VCaP (cell line): ENCODE measurements around the gene XRCC1.

ENCODE experiments used
- H3K27ac ChIP-seq: fragments of 450-650 bp; 2 replicates; pipeline ENCODE4 v1.5.1; 2017
- TF ChIP-seq, protein P1 (sequence below): fragments of 450-650 bp; conservative IDR thresholded peaks from 2 replicates; pipeline ENCODE4 v1.5.1; 2017; ENCODE audit warnings: mild to moderate bottlenecking, moderate library complexity

The XRCC1 gene

GRCh38 chr19:43597876-43598275, 22.5 kb upstream of the XRCC1 start:
- TF ChIP-seq, protein P1, sequence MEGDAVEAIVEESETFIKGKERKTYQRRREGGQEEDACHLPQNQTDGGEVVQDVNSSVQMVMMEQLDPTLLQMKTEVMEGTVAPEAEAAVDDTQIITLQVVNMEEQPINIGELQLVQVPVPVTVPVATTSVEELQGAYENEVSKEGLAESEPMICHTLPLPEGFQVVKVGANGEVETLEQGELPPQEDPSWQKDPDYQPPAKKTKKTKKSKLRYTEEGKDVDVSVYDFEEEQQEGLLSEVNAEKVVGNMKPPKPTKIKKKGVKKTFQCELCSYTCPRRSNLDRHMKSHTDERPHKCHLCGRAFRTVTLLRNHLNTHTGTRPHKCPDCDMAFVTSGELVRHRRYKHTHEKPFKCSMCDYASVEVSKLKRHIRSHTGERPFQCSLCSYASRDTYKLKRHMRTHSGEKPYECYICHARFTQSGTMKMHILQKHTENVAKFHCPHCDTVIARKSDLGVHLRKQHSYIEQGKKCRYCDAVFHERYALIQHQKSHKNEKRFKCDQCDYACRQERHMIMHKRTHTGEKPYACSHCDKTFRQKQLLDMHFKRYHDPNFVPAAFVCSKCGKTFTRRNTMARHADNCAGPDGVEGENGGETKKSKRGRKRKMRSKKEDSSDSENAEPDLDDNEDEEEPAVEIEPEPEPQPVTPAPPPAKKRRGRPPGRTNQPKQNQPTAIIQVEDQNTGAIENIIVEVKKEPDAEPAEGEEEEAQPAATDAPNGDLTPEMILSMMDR, result no peak
- peak overlapping the region; percentile 97 for H3K27ac ChIP-seq

- TF ChIP-seq, protein P1, result no peak
- peak overlapping the region; percentile 97 for H3K27ac ChIP-seq
Observed at GRCh38 chr19:43596842-43597461, 21.6 kb upstream of the XRCC1 start.

DNA sequence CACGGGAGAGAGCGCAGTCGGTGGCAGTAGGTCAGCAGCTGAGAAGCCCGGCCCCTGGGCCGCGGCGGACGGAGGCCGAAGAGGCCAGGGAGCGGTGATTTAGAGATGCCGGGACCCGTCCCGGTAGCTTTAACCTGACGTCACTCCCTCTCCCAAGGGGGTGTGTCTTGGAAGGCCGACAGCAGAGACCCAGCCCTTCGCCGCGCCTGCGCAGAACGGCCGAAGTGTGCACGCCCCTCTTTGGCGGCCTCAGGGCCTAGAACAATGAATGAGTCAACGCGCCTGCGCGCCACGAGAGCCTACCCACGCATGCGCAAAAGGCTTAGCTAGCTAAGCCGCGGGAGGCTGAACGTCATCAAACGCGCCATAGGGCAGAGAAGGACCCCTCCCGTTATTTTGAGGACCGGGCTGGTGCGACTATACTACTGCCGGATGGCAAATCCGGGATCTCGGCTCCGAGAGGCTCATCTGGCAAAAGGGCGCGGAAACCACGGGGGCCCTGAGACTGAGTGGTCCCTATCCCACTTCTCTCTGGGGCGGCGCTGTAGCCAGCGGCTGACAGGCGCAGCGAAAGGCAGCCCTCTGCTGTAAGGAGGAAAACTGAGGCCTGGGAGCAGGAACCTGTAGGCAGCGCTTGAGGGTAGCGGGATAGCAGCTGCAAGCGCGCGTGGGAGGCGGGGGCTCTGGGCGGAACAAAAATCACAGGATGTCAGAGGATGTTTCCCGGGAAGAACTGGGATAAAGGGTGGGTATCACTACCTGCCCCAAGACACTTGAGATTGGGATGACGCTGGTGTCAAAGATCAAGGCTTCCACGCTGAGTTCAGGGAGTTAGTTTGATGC, 20.9 kb upstream of the XRCC1 start, which contains the start of the genes IRGQ and ZNF576:
IRGQ (minus strand) TSS at position 136 of the 843 bp plus-strand sequence. CDS start 796 bp downstream, outside the sequence.
ZNF576 (plus strand) TSS at position 597 of the 843 bp plus-strand sequence. CDS start 514 bp downstream, outside the sequence.
- TF ChIP-seq, protein P1, result no peak
- H3K27ac ChIP-seq, result peak within 1 kb of the TSS; percentile 97

DNA sequence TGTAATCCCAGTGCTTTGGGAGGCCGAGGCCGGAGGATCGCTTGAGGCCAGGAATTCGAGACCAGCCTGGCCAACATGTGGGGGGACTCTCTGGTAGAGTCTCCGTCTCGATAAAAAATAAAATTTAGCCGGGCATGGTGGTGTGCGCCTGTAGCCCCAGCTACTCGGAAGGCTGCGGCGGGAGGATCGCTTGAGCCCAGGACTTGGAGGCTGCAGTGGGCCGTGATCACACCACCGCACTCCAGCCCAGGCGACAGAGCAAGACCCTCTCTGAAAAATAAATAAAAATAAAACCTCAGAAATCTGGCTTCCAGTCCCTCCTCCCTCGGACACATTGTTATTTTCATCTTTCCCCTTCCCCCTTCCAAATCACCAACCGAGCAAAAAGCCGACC, 20.3 kb upstream of the XRCC1 start:
- H3K27ac ChIP-seq, result peak overlapping the region; percentile 97
- TF ChIP-seq, protein P1, result no peak

- TF ChIP-seq, protein P1, result peak; percentile 96
- peak overlapping the region; percentile 97 for H3K27ac ChIP-seq
Observed at GRCh38 chr19:43594710-43595604, 19.6 kb upstream of the XRCC1 start.

DNA sequence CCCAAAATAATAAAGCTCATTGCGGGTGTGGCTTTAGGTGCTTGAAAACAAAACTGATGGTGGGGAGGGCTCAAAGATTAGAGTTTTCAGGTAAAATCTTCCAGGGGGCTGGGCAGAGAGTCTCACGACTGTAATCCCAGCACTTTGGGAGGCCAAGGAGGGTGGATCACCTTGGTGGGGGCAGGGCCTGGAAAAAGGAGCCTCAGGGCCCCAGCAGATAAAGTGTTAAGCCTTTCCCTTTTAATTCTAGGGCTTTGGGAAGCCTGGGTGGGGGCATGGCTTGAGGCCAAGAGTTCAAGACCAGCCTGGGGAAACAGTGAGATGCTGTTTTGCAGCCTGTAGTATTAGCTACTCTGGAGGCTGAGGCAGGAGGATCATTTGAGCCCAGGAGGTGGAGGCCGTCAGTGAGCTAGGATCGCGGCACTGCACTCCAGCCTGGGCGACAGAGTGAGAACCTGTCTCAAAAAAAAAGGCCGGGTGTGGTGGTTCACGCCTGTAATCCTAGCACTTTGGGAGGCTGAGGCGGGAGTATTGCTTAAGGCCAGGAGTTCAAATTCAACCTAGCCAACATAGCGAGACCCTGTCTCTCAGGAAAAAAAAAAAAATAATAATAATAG, 18.9 kb upstream of the XRCC1 start:
- peak overlapping the region; percentile 97 for H3K27ac ChIP-seq
- TF ChIP-seq, protein P1, result no peak
